Loucy (cell line): Measurements from ENCODE around the gene UQCC2.

ENCODE experiments used
- CTCF ChIP-seq: fragments of 200-600 bp; sonication (generic); conservative IDR thresholded peaks from 2 replicates; pipeline ENCODE4 v1.5.1; 2014; ENCODE audit warnings: mild to moderate bottlenecking, antibody characterized with exemption, low read length
- EZH2phosphoT487 ChIP-seq: fragments of 200-600 bp; IDR thresholded peaks from 2 replicates; pipeline ENCODE4 v1.6.1; 2018; ENCODE audit warnings: antibody characterized with exemption, mild to moderate bottlenecking, moderate library complexity, borderline replicate concordance

- no peak for TF ChIP-seq CTCF
- TF ChIP-seq EZH2phosphoT487 = no peak
Observed at GRCh38 chr6:33670971-33671743, 40.3 kb downstream of the UQCC2 start.
